HCT116 (cell line): Measurements from ENCODE around the gene BLNK.

Experiments used
- RAD21 ChIP-seq: IDR thresholded peaks from 2 replicates; pipeline ENCODE4 v1.6.1; 2012; ENCODE audit warnings: low read depth, mild to moderate bottlenecking
- YY1 ChIP-seq: IDR thresholded peaks from 2 replicates; pipeline ENCODE4 v1.6.1; 2011; ENCODE audit warnings: low read length, low read depth, moderate library complexity, mild to moderate bottlenecking; ENCODE audit not compliant: insufficient replicate concordance; ENCODE audit errors: extremely low read depth
- ZNF274 ChIP-seq: fragments of 200-500 bp; sonication (Bioruptor generic); IDR thresholded peaks from 2 replicates; pipeline ENCODE4 v1.6.1; 2014; ENCODE audit warnings: mild to moderate bottlenecking, low read depth, low read length, inconsistent platforms
- TF ChIP-seq, protein P1 (sequence below): IDR thresholded peaks from 2 replicates; pipeline ENCODE4 v1.6.1; 2011; ENCODE audit warnings: mild to moderate bottlenecking, low read length, moderate library complexity; ENCODE audit not compliant: insufficient replicate concordance; ENCODE audit errors: extremely low read depth

DNA sequence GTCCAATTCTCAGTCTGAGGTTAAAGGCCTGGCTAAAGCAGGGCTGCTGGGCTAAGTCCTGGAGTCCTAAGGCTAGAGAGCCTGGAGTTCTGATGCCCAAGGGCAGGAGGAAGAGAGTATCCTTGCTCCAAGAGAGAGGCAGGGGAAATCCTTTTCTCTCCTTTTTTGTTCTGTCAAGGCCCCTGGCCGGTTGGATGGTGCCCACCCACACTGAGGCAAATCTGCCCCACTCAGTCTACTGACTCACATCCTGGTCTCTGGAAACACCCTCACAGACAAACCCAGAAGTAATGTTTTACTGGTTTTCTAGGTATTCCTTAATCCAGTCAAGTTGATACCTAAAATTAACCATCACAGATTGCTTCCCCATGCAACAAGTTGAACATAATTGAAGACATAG, 118.3 kb downstream of the BLNK start:
- TF ChIP-seq YY1 (no peak), RAD21 (no peak), ZNF274 (no peak)
- TF ChIP-seq, protein P1, sequence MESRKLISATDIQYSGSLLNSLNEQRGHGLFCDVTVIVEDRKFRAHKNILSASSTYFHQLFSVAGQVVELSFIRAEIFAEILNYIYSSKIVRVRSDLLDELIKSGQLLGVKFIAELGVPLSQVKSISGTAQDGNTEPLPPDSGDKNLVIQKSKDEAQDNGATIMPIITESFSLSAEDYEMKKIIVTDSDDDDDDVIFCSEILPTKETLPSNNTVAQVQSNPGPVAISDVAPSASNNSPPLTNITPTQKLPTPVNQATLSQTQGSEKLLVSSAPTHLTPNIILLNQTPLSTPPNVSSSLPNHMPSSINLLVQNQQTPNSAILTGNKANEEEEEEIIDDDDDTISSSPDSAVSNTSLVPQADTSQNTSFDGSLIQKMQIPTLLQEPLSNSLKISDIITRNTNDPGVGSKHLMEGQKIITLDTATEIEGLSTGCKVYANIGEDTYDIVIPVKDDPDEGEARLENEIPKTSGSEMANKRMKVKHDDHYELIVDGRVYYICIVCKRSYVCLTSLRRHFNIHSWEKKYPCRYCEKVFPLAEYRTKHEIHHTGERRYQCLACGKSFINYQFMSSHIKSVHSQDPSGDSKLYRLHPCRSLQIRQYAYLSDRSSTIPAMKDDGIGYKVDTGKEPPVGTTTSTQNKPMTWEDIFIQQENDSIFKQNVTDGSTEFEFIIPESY: no peak
